ENCODE results near the gene YIPF3. TPM values are rescaled to one million over a fixed set of nuclear protein-coding genes. Genes with fewer than 3 reads are reported as not detected.
"Not testable (repeated sequence)": the region's sequence is repeated elsewhere in the genome, so short reads cannot be mapped to it uniquely, and the experiment has no call there.

The YIPF3 gene
- total RNA-seq, 6 experiments from 2014 or later: 58.9 to 70.0 (median 62.7) TPM

GRCh38 chr6:43468240-43468639 is 48.5 kb downstream of the YIPF3 start:
- 20% methylated on average over 1 of the region's 4 CpGs for WGBS (ENCODE audit: insufficient coverage, low coverage, low lambda C conversion rate, missing lambda C conversion rate)
- Histone ChIP-seq H3K27ac (no peak overlapping the region), H3K4me3 (no peak overlapping the region), H3K9me3 (no peaks in the 10 kb centered on the region), H3K4me1 (no peaks in the 10 kb centered on the region), H3K36me3 (no peaks in the 10 kb centered on the region), H3K27me3 (no peaks in the 10 kb centered on the region)
- DNase-seq: no peak
- intact Hi-C loops (cut with DNase I): no loop called here
- TF ChIP-seq POLR2A (IDR thresholded peaks at IDR 0.05): no peak
- TF ChIP-seq CTCF (IDR thresholded peaks at IDR 0.05): no peak
- ATAC-seq: no peak

- ATAC-seq (no peak), DNase-seq (no peak)
- WGBS (ENCODE audit: insufficient coverage, low coverage, low lambda C conversion rate, missing lambda C conversion rate): 70% methylated on average over 3 of the region's 4 CpGs
- intact Hi-C loops (cut with DNase I): no loop called here
- Histone ChIP-seq H3K36me3 (no peaks in the 10 kb centered on the region), H3K9me3 (no peaks in the 10 kb centered on the region), H3K27ac (no peak overlapping the region), H3K27me3 (no peaks in the 10 kb centered on the region), H3K4me3 (no peak overlapping the region), H3K4me1 (no peaks in the 10 kb centered on the region)
- TF ChIP-seq POLR2A (IDR thresholded peaks at IDR 0.05): no peak
- TF ChIP-seq CTCF (IDR thresholded peaks at IDR 0.05): no peak
Observed at GRCh38 chr6:43467752-43468151, 49.0 kb downstream of the YIPF3 start.

GRCh38 chr6:43467265-43467664 is 49.5 kb downstream of the YIPF3 start:
- H3K27ac ChIP-seq; intact Hi-C loops (cut with DNase I); H3K4me3 ChIP-seq; H3K9me3 ChIP-seq; DNase-seq; H3K27me3 ChIP-seq; H3K4me1 ChIP-seq; H3K36me3 ChIP-seq; ATAC-seq: not testable (repeated sequence)
- WGBS (ENCODE audit: insufficient coverage, low coverage, low lambda C conversion rate, missing lambda C conversion rate): 50% methylated on average over 5 of the region's 5 CpGs

GRCh38 chr6:43465948-43466347 is 50.8 kb downstream of the YIPF3 start:
- intact Hi-C loops (cut with DNase I): no loop called here
- no peak overlapping the region for H3K4me3 ChIP-seq
- WGBS (ENCODE audit: insufficient coverage, low coverage, low lambda C conversion rate, missing lambda C conversion rate): 48% methylated on average over 2 of the region's 2 CpGs

GRCh38 chr6:43464337-43464736 is 52.4 kb downstream of the YIPF3 start:
- H3K4me1 ChIP-seq: no peaks in the 10 kb centered on the region
- no peak for ATAC-seq
- no peaks in the 10 kb centered on the region for H3K27me3 ChIP-seq
- no peak overlapping the region for H3K27ac ChIP-seq
- H3K36me3 ChIP-seq: no peaks in the 10 kb centered on the region
- H3K4me3 ChIP-seq: no peak overlapping the region
- no peak for DNase-seq
- H3K9me3 ChIP-seq: no peaks in the 10 kb centered on the region
- TF ChIP-seq CTCF (IDR thresholded peaks at IDR 0.05) (no peak), POLR2A (IDR thresholded peaks at IDR 0.05) (no peak)
- intact Hi-C loops (cut with DNase I): no loop called here
- 83% methylated on average over 8 of the region's 8 CpGs for WGBS (ENCODE audit: insufficient coverage, low coverage, low lambda C conversion rate, missing lambda C conversion rate)

More at GRCh38 chr6:43465948-43466347, 50.8 kb downstream of the YIPF3 start:
- DNase-seq (no peak), ATAC-seq (no peak)
- H3K4me1 ChIP-seq: no peaks in the 10 kb centered on the region
- TF ChIP-seq CTCF (IDR thresholded peaks at IDR 0.05) (no peak), POLR2A (IDR thresholded peaks at IDR 0.05) (no peak)
- H3K27me3 ChIP-seq: no peaks in the 10 kb centered on the region
- H3K27ac ChIP-seq: no peak overlapping the region
- no peaks in the 10 kb centered on the region for H3K9me3 ChIP-seq
- no peaks in the 10 kb centered on the region for H3K36me3 ChIP-seq
